Smooth muscle cell (in vitro differentiated cells): ENCODE data around the gene TNNI2. TPM values are rescaled to one million over a fixed set of nuclear protein-coding genes. Genes with fewer than 3 reads are reported as not detected.

Experiments
- DNase-seq: peaks from one replicate; lab custom pipeline; 2025; ENCODE audit not compliant: unreplicated experiment; lab: John Stamatoyannopoulos, UW
- H2AFZ ChIP-seq: fragments of 200-600 bp; sonication (generic); 2 replicates; pipeline ENCODE4 v1.6.0; 2016; ENCODE audit warnings: antibody characterized with exemption, low read depth, mild to moderate bottlenecking
- H3F3A ChIP-seq: fragments of 200-600 bp; sonication (generic); 2 replicates; pipeline ENCODE4 v1.6.0; 2017; ENCODE audit warnings: antibody characterized with exemption, low read depth
- H3K27ac ChIP-seq: fragments of 200-600 bp; sonication (generic); 2 replicates; pipeline ENCODE4 v1.5.1; 2016; ENCODE audit warnings: low read depth, mild to moderate bottlenecking
- H3K27me3 ChIP-seq: fragments of 200-600 bp; sonication (generic); 2 replicates; pipeline ENCODE4 v1.6.1; 2016; ENCODE audit warnings: low read depth, mild to moderate bottlenecking
- H3K36me3 ChIP-seq: fragments of 200-600 bp; sonication (generic); 2 replicates; pipeline ENCODE4 v1.5.1; 2016; ENCODE audit warnings: low read depth
- H3K4me1 ChIP-seq: fragments of 200-600 bp; sonication (generic); 2 replicates; pipeline ENCODE4 v1.5.1; 2016; ENCODE audit warnings: low read depth
- H3K4me2 ChIP-seq: fragments of 200-600 bp; sonication (generic); 2 replicates; pipeline ENCODE4 v1.6.0; 2016; ENCODE audit warnings: mild to moderate bottlenecking
- H3K4me3 ChIP-seq: fragments of 200-600 bp; sonication (generic); 2 replicates; pipeline ENCODE4 v1.5.1; 2016; ENCODE audit warnings: mild to moderate bottlenecking
- H3K79me2 ChIP-seq: fragments of 200-600 bp; sonication (generic); 2 replicates; pipeline ENCODE4 v1.6.0; 2016; ENCODE audit warnings: low read depth, mild to moderate bottlenecking
- H3K9ac ChIP-seq: fragments of 200-600 bp; sonication (generic); 2 replicates; pipeline ENCODE4 v1.6.0; 2016; ENCODE audit warnings: low read depth
- H3K9me3 ChIP-seq: fragments of 200-600 bp; sonication (generic); replicated peaks from 2 replicates; pipeline ENCODE4 v1.5.1; 2016; ENCODE audit warnings: low read depth
- H4K20me1 ChIP-seq: fragments of 200-600 bp; sonication (generic); 2 replicates; pipeline ENCODE4 v1.6.0; 2016; ENCODE audit warnings: low read depth
- WGBS: methylation state at CpG from one replicate; pipeline ENCODE4 v1.1.7; 2016; ENCODE audit warnings: low lambda C conversion rate; 5-methylcytosine and 5-hydroxymethylcytosine counted together
- polyA plus RNA-seq: library from polyadenylated mRNA; unstranded; fragments of >200 nt; fragmentation: Nextera tagmentation; extraction: Ambion mirVana; gene quantifications from 2 replicates; pipeline ENCODE4 v1.2.1, GENCODE V29; 2016
- total RNA-seq: library from RNA; depleted of rRNA; stranded (reverse); fragments of >200 nt; gene quantifications from 2 replicates; pipeline ENCODE4 v1.2.3, GENCODE V29; 2014
- TF ChIP-seq, protein P1 (sequence below): fragments of 200-600 bp; sonication (generic); IDR thresholded peaks from 2 replicates; pipeline ENCODE4 v1.5.1; 2017; ENCODE audit warnings: borderline replicate concordance, mild to moderate bottlenecking, antibody characterized with exemption; ENCODE audit not compliant: insufficient read depth, poor library complexity, severe bottlenecking

Gene TNNI2
- total and polyA plus RNA-seq, 2 experiments from 2014 or later = 0.94 to 1.2 TPM

DNA sequence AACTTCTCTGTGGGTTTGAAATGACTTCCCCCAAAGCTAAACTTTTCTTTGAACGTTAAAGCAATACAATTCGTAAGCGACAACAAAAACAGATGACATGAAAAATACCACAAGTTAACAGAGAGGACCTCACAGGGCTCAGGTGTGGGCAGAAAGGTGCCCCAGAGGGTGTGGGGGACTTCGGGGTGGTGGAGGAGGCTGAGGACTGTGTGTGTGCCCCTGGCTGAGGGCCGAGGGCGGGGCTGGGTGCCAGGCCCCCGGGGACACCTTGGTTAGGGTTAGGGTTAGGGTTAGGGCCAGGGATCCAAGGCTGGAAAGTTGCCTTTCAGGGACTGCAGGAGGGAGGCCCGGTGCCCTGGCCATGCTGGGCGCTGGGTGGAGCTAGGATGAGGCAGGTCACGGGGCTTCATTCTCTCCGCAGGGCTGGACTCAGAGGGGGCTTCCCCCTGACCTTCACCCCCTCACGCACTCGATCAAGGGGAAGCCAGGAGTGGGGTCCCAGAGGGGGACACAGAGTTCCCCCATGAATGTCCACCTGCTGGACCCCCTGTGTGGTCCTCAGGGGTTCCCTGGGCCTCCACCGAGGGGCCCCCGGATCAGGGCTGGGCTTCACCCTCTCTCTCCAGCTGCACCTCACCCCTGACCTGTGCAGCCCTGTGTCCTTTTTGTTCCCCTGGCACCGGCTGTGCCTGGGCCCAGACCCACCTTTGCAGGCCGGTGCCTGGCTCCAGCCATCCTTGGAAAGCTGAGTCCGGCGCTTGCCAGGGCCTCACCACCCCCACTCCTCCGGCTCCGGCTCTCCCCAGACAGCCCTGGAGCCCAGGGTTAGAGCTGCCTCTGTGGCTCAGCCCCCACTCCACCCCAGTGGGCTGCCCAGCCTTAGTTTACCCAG, 7.0 kb downstream of the TNNI2 start:
- Histone ChIP-seq H3K79me2 (no peaks in the 10 kb centered on the region), H3K27me3 (no peaks in the 10 kb centered on the region), H2AFZ (no peak overlapping the region), H3K27ac (no peak overlapping the region), H3F3A (no peaks in the 10 kb centered on the region), H3K4me1 (no peaks in the 10 kb centered on the region), H3K9ac (no peak overlapping the region), H4K20me1 (no peaks in the 10 kb centered on the region), H3K4me3 (no peak overlapping the region), H3K9me3 (no peaks in the 10 kb centered on the region), H3K36me3 (no peaks in the 10 kb centered on the region), H3K4me2 (no peak overlapping the region)
- 92% methylated on average over 21 of the region's 21 CpGs for WGBS
- no peak for DNase-seq
- TF ChIP-seq, protein P1, sequence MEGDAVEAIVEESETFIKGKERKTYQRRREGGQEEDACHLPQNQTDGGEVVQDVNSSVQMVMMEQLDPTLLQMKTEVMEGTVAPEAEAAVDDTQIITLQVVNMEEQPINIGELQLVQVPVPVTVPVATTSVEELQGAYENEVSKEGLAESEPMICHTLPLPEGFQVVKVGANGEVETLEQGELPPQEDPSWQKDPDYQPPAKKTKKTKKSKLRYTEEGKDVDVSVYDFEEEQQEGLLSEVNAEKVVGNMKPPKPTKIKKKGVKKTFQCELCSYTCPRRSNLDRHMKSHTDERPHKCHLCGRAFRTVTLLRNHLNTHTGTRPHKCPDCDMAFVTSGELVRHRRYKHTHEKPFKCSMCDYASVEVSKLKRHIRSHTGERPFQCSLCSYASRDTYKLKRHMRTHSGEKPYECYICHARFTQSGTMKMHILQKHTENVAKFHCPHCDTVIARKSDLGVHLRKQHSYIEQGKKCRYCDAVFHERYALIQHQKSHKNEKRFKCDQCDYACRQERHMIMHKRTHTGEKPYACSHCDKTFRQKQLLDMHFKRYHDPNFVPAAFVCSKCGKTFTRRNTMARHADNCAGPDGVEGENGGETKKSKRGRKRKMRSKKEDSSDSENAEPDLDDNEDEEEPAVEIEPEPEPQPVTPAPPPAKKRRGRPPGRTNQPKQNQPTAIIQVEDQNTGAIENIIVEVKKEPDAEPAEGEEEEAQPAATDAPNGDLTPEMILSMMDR = no peak

DNA sequence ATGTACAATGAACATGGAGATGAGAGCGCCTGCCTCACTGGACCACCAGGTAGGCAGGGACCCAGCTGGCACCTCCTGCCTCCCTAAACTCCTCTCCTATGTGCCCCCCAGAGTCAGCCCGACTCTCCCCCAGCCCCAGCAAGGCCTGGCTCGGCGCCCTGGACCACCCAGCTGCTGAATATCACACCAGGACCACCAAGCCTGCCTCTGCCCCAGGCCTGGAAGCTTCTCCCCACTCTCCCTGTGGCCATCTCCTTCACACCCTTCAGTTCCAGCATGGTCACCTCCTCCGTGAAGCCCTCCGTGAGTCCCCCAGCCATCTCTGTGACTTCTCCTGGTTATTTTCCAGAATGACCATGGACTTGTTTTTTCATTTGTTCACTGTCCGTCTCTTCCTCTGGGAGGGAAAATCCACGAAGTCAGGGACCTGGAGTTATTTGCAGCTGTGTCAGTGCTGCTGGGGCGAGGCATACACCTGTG, 7.7 kb downstream of the TNNI2 start:
- Histone ChIP-seq H3K9me3 (no peaks in the 10 kb centered on the region), H3F3A (no peaks in the 10 kb centered on the region), H3K27me3 (no peaks in the 10 kb centered on the region), H3K79me2 (no peaks in the 10 kb centered on the region), H2AFZ (no peak overlapping the region), H3K4me2 (no peak overlapping the region), H4K20me1 (no peaks in the 10 kb centered on the region), H3K9ac (no peak overlapping the region), H3K4me3 (no peak overlapping the region), H3K27ac (no peak overlapping the region), H3K4me1 (no peaks in the 10 kb centered on the region), H3K36me3 (no peaks in the 10 kb centered on the region)
- 97% methylated on average over 9 of the region's 9 CpGs for WGBS
- TF ChIP-seq, protein P1 = no peak
- no peak for DNase-seq

DNA sequence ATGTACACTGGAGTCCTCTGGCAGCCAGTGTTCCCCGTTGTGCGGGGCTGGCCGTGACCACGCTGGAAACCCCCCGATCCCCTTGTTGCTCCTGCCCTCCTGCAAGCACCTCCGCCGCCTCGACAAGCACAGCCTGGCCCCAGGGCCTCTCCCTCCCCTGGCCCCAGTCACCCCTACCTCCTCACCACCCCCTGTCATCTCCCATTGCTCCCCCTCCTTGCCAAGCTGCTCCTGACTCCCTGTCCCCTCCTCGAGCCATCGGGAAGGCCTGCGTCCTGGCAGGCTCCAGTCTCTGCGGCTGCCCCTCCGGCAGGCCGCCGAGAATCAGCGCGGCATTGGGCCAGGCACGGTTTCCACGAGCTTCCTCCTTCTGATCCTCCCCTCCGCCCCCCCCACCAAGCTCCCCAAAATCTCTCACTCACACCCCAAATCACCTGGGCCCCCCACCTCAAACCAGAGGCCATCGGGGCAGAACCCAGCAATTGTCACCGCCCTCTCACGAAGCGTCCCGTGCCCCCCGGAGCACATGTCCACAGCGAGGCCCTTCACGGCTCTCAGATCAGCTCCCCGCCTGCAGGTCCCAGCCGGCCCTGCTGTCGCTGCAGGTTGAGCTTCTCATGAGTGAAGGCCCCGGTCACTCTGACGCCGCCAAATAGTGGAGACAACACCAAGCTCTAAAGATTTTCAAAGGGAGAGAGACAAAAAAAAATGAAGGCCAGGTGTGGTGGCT, 8.4 kb downstream of the TNNI2 start:
- Histone ChIP-seq H3K79me2 (no peaks in the 10 kb centered on the region), H3K9ac (no peak overlapping the region), H4K20me1 (no peaks in the 10 kb centered on the region), H3K4me3 (no peak overlapping the region), H3K27ac (no peak overlapping the region), H2AFZ (no peak overlapping the region), H3K9me3 (no peaks in the 10 kb centered on the region), H3K36me3 (no peaks in the 10 kb centered on the region), H3K4me1 (no peaks in the 10 kb centered on the region), H3F3A (no peaks in the 10 kb centered on the region), H3K27me3 (no peaks in the 10 kb centered on the region), H3K4me2 (no peak overlapping the region)
- no peak for DNase-seq
- WGBS = 97% methylated on average over 19 of the region's 34 CpGs
- TF ChIP-seq, protein P1 = no peak
